NCI-H1694 (cell line): Measurements from ENCODE around the gene PPP1R11.
"Not testable (repeated sequence)": the region's sequence is repeated elsewhere in the genome, so short reads cannot be mapped to it uniquely, and the experiment has no call there.

Experiments used
- DNase-seq: peaks from one replicate; lab custom pipeline; 2025; lab: John Stamatoyannopoulos, UW

PPP1R11 gene

GRCh38 chr6:30066577-30067459, at the start of gene PPP1R11:
Gene PPP1R11 (plus strand): TSS chr6:30067198. CDS start chr6:30067411, 213 bp downstream.
- DNase-seq = peak; percentile 96

- no peak for DNase-seq
These were observed 47.2 kb upstream of the PPP1R11 start for GRCh38 chr6:30019819-30020218.

- no peak for DNase-seq
These were observed 46.4 kb upstream of the PPP1R11 start for GRCh38 chr6:30020626-30021025.

DNA sequence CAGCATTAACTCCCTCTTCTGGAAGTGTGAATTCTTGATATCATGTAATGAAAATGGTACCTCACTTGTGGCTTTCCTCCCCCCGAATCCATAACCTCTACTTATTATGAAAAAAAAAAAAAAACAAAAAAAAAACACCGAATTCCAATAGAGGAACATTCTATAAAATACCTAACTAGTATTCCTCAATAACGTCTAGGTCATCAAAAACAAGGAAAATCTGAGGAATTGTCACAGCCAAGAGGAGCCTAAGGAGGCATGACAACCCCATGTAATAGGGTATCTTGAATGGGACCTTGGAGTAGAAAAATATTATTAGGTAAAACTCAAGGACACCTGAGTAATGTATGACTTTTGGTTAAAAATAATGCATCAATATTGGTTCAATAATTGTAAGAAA, 44.8 kb upstream of the PPP1R11 start:
- no peak for DNase-seq

- not testable (repeated sequence) for DNase-seq
These were observed 44.3 kb upstream of the PPP1R11 start for GRCh38 chr6:30022712-30023111.

GRCh38 chr6:30025186-30025585, 41.8 kb upstream of the PPP1R11 start:
- no peak for DNase-seq

- DNase-seq = no peak
These were observed 37.4 kb upstream of the PPP1R11 start for GRCh38 chr6:30029588-30029987.

GRCh38 chr6:30031381-30031780, 35.6 kb upstream of the PPP1R11 start:
- no peak for DNase-seq

DNA sequence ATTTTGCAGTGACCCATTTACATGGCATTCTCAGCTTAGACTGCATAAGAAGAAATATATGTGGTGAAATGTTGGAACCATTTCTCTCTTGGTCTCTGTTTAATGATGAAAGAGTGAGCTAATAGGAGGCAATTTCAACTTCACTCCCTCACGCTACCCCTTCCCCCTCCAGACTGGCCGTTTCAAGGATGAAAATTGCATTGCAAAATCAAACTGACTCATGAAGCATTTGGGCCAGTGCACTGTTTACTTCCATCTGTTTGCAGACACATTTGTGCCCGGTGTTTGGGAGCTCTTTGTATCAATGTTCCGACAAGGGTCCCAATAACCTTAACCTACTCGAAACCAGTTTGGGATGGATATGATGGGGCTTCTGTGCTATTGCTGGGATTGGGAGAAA, 33.6 kb upstream of the PPP1R11 start:
- DNase-seq = not testable (repeated sequence)

GRCh38 chr6:30035784-30036183, 31.2 kb upstream of the PPP1R11 start:
- no peak for DNase-seq

DNA sequence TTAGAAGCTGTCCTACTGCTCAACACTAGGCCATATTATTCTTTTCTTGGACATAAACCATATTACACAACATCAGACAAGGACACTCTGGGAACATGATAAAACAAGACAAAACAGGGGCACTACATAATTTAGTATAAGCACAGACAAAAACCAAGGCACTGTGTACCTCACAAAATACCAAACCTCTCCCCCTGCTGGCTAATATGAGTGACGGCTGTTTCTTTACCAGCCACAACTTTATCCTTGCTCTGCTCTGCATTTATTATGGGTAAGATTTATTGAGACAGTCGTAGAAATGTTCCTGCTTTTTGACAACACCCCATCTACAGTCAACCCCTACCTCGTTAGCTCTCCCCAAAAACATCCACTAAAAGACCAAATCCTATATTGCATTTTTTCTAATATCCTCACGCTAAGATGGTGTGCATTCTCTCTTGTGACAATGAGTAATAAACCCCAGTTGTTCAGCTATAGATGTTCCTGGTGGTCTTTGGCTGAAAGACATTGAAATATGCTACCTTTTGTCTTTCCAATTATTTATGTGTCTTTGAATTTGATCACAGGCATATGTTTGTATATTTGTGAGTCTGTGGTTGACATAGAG, 29.7 kb upstream of the PPP1R11 start:
- DNase-seq = no peak

GRCh38 chr6:30041221-30041620, 25.8 kb upstream of the PPP1R11 start:
- DNase-seq = no peak

GRCh38 chr6:30041821-30042220, 25.2 kb upstream of the PPP1R11 start:
- no peak for DNase-seq

- no peak for DNase-seq
These were observed 24.5 kb upstream of the PPP1R11 start for GRCh38 chr6:30042476-30042875.

- DNase-seq = no peak
These were observed 24.1 kb upstream of the PPP1R11 start for GRCh38 chr6:30042914-30043313.

DNA sequence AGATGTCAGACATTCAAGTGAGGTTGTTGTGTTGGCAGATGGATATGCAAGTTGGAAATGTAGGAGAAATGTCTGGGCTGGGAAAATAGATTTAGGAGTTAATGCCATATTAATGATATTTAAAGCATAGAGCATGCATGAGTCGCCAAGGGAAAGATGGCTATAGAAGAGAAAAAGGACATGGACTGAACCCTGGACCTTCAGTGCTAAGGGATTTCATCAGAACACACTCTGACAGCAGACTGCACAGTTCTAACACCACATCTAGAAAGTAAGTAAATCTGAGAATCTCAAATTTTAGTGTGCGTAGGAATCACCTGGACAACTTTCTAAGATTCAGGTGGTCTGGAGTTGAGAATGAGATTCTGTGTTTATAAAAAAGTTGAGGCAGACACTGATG, 23.3 kb upstream of the PPP1R11 start:
- DNase-seq = no peak

DNA sequence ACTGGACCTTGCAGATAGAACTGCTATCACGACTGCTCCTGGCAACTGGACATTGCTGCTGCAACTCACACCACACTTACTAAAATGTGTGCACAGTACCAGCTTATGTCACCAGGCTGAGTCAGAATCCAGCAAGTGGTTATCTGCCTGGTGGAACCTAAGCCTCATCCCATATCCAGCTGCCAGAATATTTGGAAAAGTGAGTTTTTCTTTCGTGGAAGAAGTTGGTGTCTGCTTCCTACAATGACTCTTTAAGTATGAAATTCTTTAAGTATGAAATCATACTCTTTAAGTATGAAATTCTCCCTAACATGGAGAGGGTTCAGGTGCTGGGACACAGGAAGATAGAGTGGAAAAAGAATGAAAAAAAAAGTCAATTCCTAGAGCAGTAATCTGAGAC, 22.4 kb upstream of the PPP1R11 start:
- DNase-seq = no peak

GRCh38 chr6:30047220-30047619, 19.8 kb upstream of the PPP1R11 start:
- DNase-seq = no peak

- DNase-seq = no peak
These were observed 13.3 kb upstream of the PPP1R11 start for GRCh38 chr6:30053682-30054081.

DNA sequence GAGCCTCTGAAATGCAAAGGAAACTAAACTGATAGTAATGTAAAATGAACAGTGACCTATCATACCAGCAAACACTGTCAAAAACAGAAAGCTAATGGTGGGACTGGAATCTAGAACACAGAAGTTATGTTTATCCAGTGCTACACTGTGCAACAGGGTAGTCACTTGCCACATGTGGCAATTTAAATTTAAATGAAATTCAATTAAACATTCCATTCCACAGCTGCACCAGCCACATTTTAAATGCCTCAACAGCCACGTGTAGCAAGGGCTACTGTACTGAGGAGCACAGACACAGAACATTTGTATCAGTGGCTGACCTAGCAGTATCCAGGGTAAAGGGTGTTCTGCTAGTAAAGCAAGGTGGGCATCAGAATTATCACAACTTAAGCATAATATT, 11.5 kb upstream of the PPP1R11 start:
- no peak for DNase-seq

DNA sequence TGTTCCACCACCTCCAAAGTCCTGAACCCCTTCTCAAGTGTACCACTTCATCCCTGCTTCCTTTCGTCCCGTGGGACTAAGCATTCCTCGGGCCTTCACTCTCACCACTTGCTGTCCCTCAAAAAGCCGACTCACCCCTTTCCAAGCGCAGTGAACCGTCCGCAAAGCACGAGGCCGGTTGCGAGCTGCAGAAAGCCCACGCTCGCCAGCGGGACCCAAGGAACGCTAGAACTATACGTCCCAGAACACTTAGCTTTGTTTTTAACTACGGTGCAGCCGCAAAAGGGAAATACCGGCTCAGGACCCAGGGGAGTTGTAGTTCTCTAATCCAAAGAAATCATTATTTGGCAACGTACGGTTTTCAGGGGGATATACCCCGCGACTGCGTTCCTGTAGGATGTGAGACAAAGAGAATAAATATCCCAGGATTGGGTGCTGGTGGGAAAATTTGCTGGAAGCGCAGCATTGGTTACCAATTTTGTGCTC, 6.3 kb upstream of the PPP1R11 start:
- no peak for DNase-seq

GRCh38 chr6:30061092-30061857, 5.7 kb upstream of the PPP1R11 start, which contains the start of gene POLR1H:
Gene POLR1H (plus strand): TSS chr6:30061265. CDS start chr6:30061525, 260 bp downstream.
- peak; percentile 95 for DNase-seq
